OCI-LY7 (cell line): ENCODE results near the gene MEGF6. TPM values are rescaled to one million over a fixed set of nuclear protein-coding genes. Genes with fewer than 3 reads are reported as not detected.

Experiments used
- BruUV-seq: library from RNA; stranded (reverse); fragments of 400-500 nt; replicated peaks from 2 replicates; lab custom pipeline; 2021; lab: Mats Ljungman, UMichigan
- CTCF ChIA-PET: fragments of 300-600 bp; sonication (Branson Sonifier 250); formaldehyde crosslinking; loops from one replicate; lab custom pipeline; 2022; ENCODE audit warnings: antibody characterized with exemption; ENCODE audit not compliant: unreplicated experiment; lab: Charles Lee
- POLR2A ChIA-PET: fragments of 300-600 bp; sonication (Branson Sonifier 250); formaldehyde crosslinking; loops from one replicate; lab custom pipeline; 2022; ENCODE audit warnings: antibody characterized with exemption; lab: Charles Lee
- DNase-seq: peaks from one replicate; pipeline ENCODE4 v3.0.0-alpha.2; 2015; ENCODE audit warnings: low spot score
- H2AFZ ChIP-seq: fragments of 200-600 bp; sonication (generic), shearing (Covaris generic); 2 replicates; pipeline ENCODE4 v1.6.1; 2014; ENCODE audit warnings: mild to moderate bottlenecking, antibody characterized with exemption, low read length, moderate library complexity
- H3K27ac ChIP-seq: fragments of 200-600 bp; sonication (generic); 2 replicates; pipeline ENCODE4 v1.5.1; 2014; ENCODE audit warnings: mixed run types, low read depth, mild to moderate bottlenecking, moderate library complexity, low read length, inconsistent platforms; ENCODE audit not compliant: poor library complexity, severe bottlenecking
- H3K36me3 ChIP-seq: fragments of 200-600 bp; sonication (generic); 2 replicates; pipeline ENCODE4 v1.6.1; 2014; ENCODE audit warnings: mild to moderate bottlenecking, antibody characterized with exemption, low read length, moderate library complexity, mixed read lengths; ENCODE audit not compliant: insufficient read depth
- H3K4me1 ChIP-seq: fragments of 200-600 bp; sonication (generic); 2 replicates; pipeline ENCODE4 v1.5.1; 2014; ENCODE audit warnings: mild to moderate bottlenecking, low read length; ENCODE audit not compliant: insufficient read depth, poor library complexity, severe bottlenecking
- H3K4me2 ChIP-seq: fragments of 200-600 bp; sonication (generic); 2 replicates; pipeline ENCODE4 v1.6.1; 2014; ENCODE audit warnings: mild to moderate bottlenecking, low read length
- H3K4me3 ChIP-seq: fragments of 200-600 bp; sonication (generic); 2 replicates; pipeline ENCODE4 v1.5.1; 2014; ENCODE audit warnings: mild to moderate bottlenecking, low read depth, low read length; ENCODE audit not compliant: poor library complexity, severe bottlenecking
- H3K79me2 ChIP-seq: fragments of 200-600 bp; sonication (generic); 2 replicates; pipeline ENCODE4 v1.6.1; 2016; ENCODE audit warnings: low read depth, mild to moderate bottlenecking, low read length, moderate library complexity, mixed read lengths; ENCODE audit not compliant: insufficient read depth
- H3K9me2 ChIP-seq: fragments of 200-600 bp; sonication (generic); 2 replicates; pipeline ENCODE4 v1.6.1; 2016; ENCODE audit warnings: mild to moderate bottlenecking, low read length, mixed read lengths; ENCODE audit not compliant: insufficient read depth
- H3K9me3 ChIP-seq: fragments of 200-600 bp; sonication (generic); 2 replicates; pipeline ENCODE4 v1.6.1; 2014; ENCODE audit warnings: mild to moderate bottlenecking, mixed run types, low read length, mixed read lengths
- H4K20me1 ChIP-seq: fragments of 200-600 bp; sonication (generic); 2 replicates; pipeline ENCODE4 v1.6.1; 2014; ENCODE audit warnings: mild to moderate bottlenecking, antibody characterized with exemption, low read length, moderate library complexity, mixed read lengths; ENCODE audit not compliant: insufficient read depth
- EZH2phosphoT487 ChIP-seq: fragments of 200-600 bp; sonication (generic); IDR thresholded peaks from 2 replicates; pipeline ENCODE4 v1.6.1; 2018; ENCODE audit warnings: low read depth, borderline replicate concordance, mild to moderate bottlenecking, mixed run types, antibody characterized with exemption, low read length, moderate library complexity, mixed read lengths
- intact Hi-C: fragments of 100-400 bp; cut with micrococcal nuclease; formaldehyde crosslinking; loops from one replicate; pipeline ENCODE4 v1.10.0; 2022; ENCODE audit not compliant: unreplicated experiment
- total RNA-seq, 2 experiments: library from RNA; depleted of rRNA in 1 of 2; stranded (reverse); fragments of >200 nt in 1 of 2; shearing (Covaris generic) in 1 of 2; gene quantifications; 2 replicates each; pipeline ENCODE4 v1.2.3, GENCODE V29; 2014 to 2022
- TF ChIP-seq, protein P1 (sequence below): fragments of 200-600 bp; sonication (generic); conservative IDR thresholded peaks from 2 replicates; pipeline ENCODE4 v1.5.1; 2014; ENCODE audit warnings: mild to moderate bottlenecking, antibody characterized with exemption, low read length, moderate library complexity, mixed read lengths

The MEGF6 gene
- total RNA-seq, 2 experiments from 2014 or later = 0.15 to 0.32 TPM

DNA sequence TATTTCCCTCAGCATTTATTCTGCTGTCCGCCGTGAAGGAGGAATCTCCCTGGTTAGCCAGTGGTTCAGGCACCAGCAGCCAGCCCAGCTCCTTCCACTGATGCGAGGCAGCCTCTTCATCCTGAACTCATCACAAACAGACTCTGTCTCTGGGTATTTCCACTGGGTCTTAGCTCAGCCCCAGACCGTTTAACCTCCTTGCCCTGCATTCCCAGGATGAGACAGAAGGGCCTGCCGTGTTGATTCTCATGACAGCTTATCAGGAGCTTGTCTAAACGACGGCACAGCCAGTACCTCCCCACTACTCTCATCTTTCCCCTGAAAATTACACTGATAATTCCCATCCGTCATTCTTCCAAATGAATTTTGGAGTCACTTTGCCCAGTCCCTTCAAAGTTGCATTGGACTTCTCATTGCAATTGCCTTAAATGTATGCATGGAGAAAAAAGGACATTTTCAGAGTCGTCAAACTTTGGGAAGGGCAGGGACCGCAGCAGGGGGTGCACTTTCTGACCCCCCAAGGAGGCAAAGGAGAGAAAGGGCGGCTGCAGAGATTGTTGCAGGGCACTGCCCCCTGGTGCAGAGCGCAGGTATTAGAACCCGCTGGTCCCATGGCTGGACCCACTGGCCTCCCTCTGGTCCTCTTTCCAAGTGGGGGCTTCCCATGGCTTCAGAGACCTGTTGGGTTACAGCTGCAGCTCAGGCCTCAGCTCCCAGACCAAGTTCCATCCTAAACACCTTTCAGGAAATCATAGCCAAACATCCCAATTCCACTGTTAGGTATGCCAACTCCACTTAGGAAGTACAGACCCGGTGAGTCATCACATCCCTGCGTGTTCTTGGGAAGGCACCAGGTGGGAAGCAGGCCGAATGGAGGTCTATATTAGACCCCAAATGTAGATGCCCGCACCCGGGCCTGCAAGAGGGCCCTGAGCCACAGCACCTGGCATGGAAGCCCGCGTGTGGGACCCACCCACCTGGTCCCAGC, 3.7 kb upstream of the MEGF6 start:
- no peaks in the 10 kb centered on the region for H3K9me2 ChIP-seq
- ChIA-PET CTCF (no interaction called here), POLR2A (interaction anchor here (0.5 kb wide), 1 partner anchor 51 kb away, joined by 5 read pairs; no protein-coding TSS in a partner anchor)
- H3K79me2 ChIP-seq = no peaks in the 10 kb centered on the region
- no TSS peak for BruUV-seq
- TF ChIP-seq, protein P1, sequence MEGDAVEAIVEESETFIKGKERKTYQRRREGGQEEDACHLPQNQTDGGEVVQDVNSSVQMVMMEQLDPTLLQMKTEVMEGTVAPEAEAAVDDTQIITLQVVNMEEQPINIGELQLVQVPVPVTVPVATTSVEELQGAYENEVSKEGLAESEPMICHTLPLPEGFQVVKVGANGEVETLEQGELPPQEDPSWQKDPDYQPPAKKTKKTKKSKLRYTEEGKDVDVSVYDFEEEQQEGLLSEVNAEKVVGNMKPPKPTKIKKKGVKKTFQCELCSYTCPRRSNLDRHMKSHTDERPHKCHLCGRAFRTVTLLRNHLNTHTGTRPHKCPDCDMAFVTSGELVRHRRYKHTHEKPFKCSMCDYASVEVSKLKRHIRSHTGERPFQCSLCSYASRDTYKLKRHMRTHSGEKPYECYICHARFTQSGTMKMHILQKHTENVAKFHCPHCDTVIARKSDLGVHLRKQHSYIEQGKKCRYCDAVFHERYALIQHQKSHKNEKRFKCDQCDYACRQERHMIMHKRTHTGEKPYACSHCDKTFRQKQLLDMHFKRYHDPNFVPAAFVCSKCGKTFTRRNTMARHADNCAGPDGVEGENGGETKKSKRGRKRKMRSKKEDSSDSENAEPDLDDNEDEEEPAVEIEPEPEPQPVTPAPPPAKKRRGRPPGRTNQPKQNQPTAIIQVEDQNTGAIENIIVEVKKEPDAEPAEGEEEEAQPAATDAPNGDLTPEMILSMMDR = peak; percentile 77
- TF ChIP-seq EZH2phosphoT487 = no peak
- no peak overlapping the region for H3K4me3 ChIP-seq
- H3K27ac ChIP-seq = no peak overlapping the region
- H3K4me1 ChIP-seq = peaks cover 4% of the 10 kb centered on the region
- H3K9me3 ChIP-seq = no peaks in the 10 kb centered on the region
- DNase-seq = peak; percentile 18
- H4K20me1 ChIP-seq = no peaks in the 10 kb centered on the region
- H3K36me3 ChIP-seq = no peaks in the 10 kb centered on the region
- H3K4me2 ChIP-seq = no peak overlapping the region
- intact Hi-C loops = loop anchor here (1.0 kb wide), 1 partner anchor 50 kb away; no protein-coding TSS in a partner anchor
- no peak overlapping the region for H2AFZ ChIP-seq

DNA sequence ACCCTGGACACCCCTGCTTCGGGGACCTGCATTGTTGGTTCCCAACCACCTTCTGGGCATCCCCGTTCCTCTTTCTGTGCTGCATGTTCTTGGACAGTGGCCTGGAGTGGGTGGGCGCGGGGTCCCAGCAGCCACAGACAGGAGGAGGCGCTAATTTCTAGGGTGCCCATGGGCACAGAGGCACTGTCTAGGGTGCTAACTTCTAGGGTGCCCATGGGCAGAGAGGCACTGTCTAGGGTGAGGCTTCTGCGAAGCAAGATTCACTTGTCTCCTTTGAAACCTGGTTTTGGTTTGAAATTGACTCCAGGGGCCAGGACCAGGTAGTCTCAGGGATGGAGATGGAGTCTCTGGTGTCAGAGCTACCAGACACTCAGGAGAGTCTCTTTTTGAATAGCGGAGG, 815 bp upstream of the MEGF6 start:
- intact Hi-C loops = no loop called here
- H4K20me1 ChIP-seq = no peaks in the 10 kb centered on the region
- no peak overlapping the region for H3K4me2 ChIP-seq
- TF ChIP-seq EZH2phosphoT487 = no peak
- TF ChIP-seq, protein P1 = no peak
- DNase-seq = no peak
- no peak overlapping the region for H3K4me3 ChIP-seq
- H2AFZ ChIP-seq = no peak overlapping the region
- no peaks in the 10 kb centered on the region for H3K9me3 ChIP-seq
- H3K27ac ChIP-seq = no peak overlapping the region
- no peaks in the 10 kb centered on the region for H3K9me2 ChIP-seq
- no peaks in the 10 kb centered on the region for H3K4me1 ChIP-seq
- no peaks in the 10 kb centered on the region for H3K79me2 ChIP-seq
- CTCF ChIA-PET = no interaction called here
- no TSS peak for BruUV-seq
- no peaks in the 10 kb centered on the region for H3K36me3 ChIP-seq
- POLR2A ChIA-PET = no interaction called here
